ENCODE results near the gene IRGQ. TPM values are rescaled to one million over a fixed set of nuclear protein-coding genes. Genes with fewer than 3 reads are reported as not detected.

IRGQ gene
- total and polyA plus RNA-seq, 2 donors (not counting 3 experiments of a cell fraction or from before 2014, with no cell fraction given), result 15.8 to 33.2 TPM

- BruUV-seq (replicated peaks), result no TSS peak
- Histone ChIP-seq H3K9me1 (replicated peaks; ENCODE audit: control insufficient read depth, extremely low read depth, insufficient read depth, low read length) (no peaks in the 10 kb centered on the region), H3K36me3 (ENCODE audit: control insufficient read depth in 2 of 2, extremely low read depth in 1 of 2, insufficient read depth in 2 of 2, low read length in 2 of 2) (peaks cover 2 to 33% of the 10 kb centered on the region in 2 experiments), H3K27me3 (ENCODE audit: control insufficient read depth in 2 of 2, insufficient read depth in 2 of 2, low read length in 2 of 2) (no peaks in the 10 kb centered on the region), H3K79me2 (ENCODE audit: control insufficient read depth, insufficient read depth, low read length) (no peaks in the 10 kb centered on the region), H3K9me3 (replicated peaks; ENCODE audit: control insufficient read depth, insufficient read depth, low read length) (no peaks in the 10 kb centered on the region), H3K4me3 (replicated peaks in 1 of 3; ENCODE audit: insufficient read depth in 1 of 3, low read depth in 1 of 3, low read length in 3 of 3) (no peak overlapping the region), H3K4me2 (ENCODE audit: insufficient read depth, low read length) (no peak overlapping the region), H4K20me1 (replicated peaks; ENCODE audit: control insufficient read depth, extremely low read depth, insufficient read depth, low read length) (no peaks in the 10 kb centered on the region), H2AFZ (ENCODE audit: low read depth, low read length) (no peak overlapping the region), H3K9ac (replicated peaks; ENCODE audit: extremely low read depth, insufficient read depth, low read length) (no peak overlapping the region), H3K27ac (ENCODE audit: insufficient read depth, low read depth, low read length) (no peak overlapping the region), H3K4me1 (ENCODE audit: control insufficient read depth, extremely low read depth, insufficient read depth, low read length) (no peaks in the 10 kb centered on the region)
- TF ChIP-seq GATA2 (IDR thresholded peaks at IDR 0.05; ENCODE audit: insufficient read depth, insufficient read length, low read depth, low read length) (no peak), CTCF (IDR thresholded peaks at IDR 0.05; ENCODE audit: extremely low read depth in 1 of 2, insufficient read depth in 1 of 2, low read depth in 1 of 2, low read length in 2 of 2) (no peak), JUN (IDR thresholded peaks at IDR 0.05; ENCODE audit: borderline replicate concordance, insufficient read depth, insufficient read length, low read depth) (no peak), POLR2AphosphoS5 (IDR thresholded peaks at IDR 0.05; ENCODE audit: insufficient read depth, low read depth, low read length) (no peak), MYC (IDR thresholded peaks at IDR 0.05; ENCODE audit: low read depth, low read length) (no peak), EZH2 (IDR thresholded peaks at IDR 0.05; ENCODE audit: borderline replicate concordance, low read depth, low read length, severe bottlenecking) (no peak), FOS (IDR thresholded peaks at IDR 0.05; ENCODE audit: borderline replicate concordance, insufficient read depth, low read length) (no peak), POLR2A (IDR thresholded peaks at IDR 0.05; ENCODE audit: low read depth, low read length) (no peak)
- TF ChIP-seq, protein P1, sequence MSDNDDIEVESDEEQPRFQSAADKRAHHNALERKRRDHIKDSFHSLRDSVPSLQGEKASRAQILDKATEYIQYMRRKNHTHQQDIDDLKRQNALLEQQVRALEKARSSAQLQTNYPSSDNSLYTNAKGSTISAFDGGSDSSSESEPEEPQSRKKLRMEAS (IDR thresholded peaks at IDR 0.05; ENCODE audit: insufficient read depth, insufficient read length), result no peak
- CTCF ChIA-PET, result interaction anchor here (1.1 kb wide), 2 partner anchors 9 to 10 kb away, joined by 3 read pairs; no protein-coding TSS in a partner anchor
- dilution Hi-C loops (cut with MboI; ENCODE audit: extremely low pct_ligation_motif_present, low sequenced_read_pairs) (no loop called here), intact Hi-C loops (cut with micrococcal nuclease) (no loop called here)
- no peak for DNase-seq (ENCODE audit: low read depth, low spot score)
- FAIRE-seq, result no peak
- POLR2A ChIA-PET, result no interaction called here
Observed at GRCh38 chr19:43545981-43546380, 50.0 kb downstream of the IRGQ start.
